H1 (cell line): ENCODE data around the gene BRICD5. TPM values are rescaled to one million over a fixed set of nuclear protein-coding genes. Genes with fewer than 3 reads are reported as not detected.

Experiments used
- CTCF ChIA-PET: fragments of 300-600 bp; sonication (Branson Sonifier 250); formaldehyde crosslinking; loops from one replicate; lab custom pipeline; 2021; ENCODE audit not compliant: partially characterized antibody; lab: Charles Lee
- POLR2A ChIA-PET: fragments of 300-600 bp; sonication (Branson Sonifier 250); formaldehyde crosslinking; loops from one replicate; lab custom pipeline; 2021; ENCODE audit warnings: inconsistent platforms; ENCODE audit not compliant: partially characterized antibody; lab: Charles Lee
- DNase-seq, 2 experiments: peaks; one replicate each; pipeline versions ENCODE4 v3.0.0 to v3.0.0-alpha.2; 2010 to 2022; ENCODE audit warnings: low spot score in 2 of 2, low read depth in 1 of 2, mixed read lengths in 1 of 2
- FAIRE-seq: peaks from 2 replicates; lab custom pipeline; 2011; peaks lifted over from hg19 to GRCh38; lab: Jason Lieb, UNC
- H2AFZ ChIP-seq: 2 replicates; pipeline ENCODE4 v1.8.1; 2012; ENCODE audit warnings: low read length, inconsistent platforms
- H2AK5ac ChIP-seq: 2 replicates; pipeline ENCODE4 v1.6.1; 2013; ENCODE audit warnings: low read depth, low read length
- H2BK120ac ChIP-seq: replicated peaks from 2 replicates; pipeline ENCODE3; 2013; ENCODE audit warnings: low read depth, low read length, inconsistent platforms
- H2BK12ac ChIP-seq: 2 replicates; pipeline ENCODE4 v1.6.1; 2013; ENCODE audit warnings: low read depth, low read length
- H2BK15ac ChIP-seq: 2 replicates; pipeline ENCODE4 v1.6.1; 2013; ENCODE audit warnings: low read length
- H2BK20ac ChIP-seq: 2 replicates; pipeline ENCODE4 v1.6.1; 2013; ENCODE audit warnings: low read length
- H2BK5ac ChIP-seq: 2 replicates; pipeline ENCODE4 v1.6.1; 2013; ENCODE audit warnings: low read depth, low read length
- H3K14ac ChIP-seq: 2 replicates; pipeline ENCODE4 v1.6.1; 2013; ENCODE audit warnings: inconsistent platforms; ENCODE audit not compliant: insufficient read length
- H3K18ac ChIP-seq: 2 replicates; pipeline ENCODE4 v1.6.1; 2013; ENCODE audit warnings: low read length; ENCODE audit errors: extremely low read depth
- H3K23ac ChIP-seq: 2 replicates; pipeline ENCODE4 v1.6.1; 2013; ENCODE audit warnings: inconsistent platforms; ENCODE audit not compliant: insufficient read length
- H3K23me2 ChIP-seq: 2 replicates; pipeline ENCODE4 v1.6.1; 2013; ENCODE audit warnings: low read depth, low read length
- H3K27ac ChIP-seq: 2 replicates; pipeline ENCODE4 v1.6.1; 2011; ENCODE audit warnings: low read depth, low read length, inconsistent platforms
- H3K27me3 ChIP-seq, 4 experiments: replicated peaks in 1 of 4; 1 replicate in 1 of 4; 2 replicates in 3 of 4; pipeline versions ENCODE4 v1.6.1 to v1.8.1; 2011 to 2013; ENCODE audit warnings: low read length in 3 of 4, mild to moderate bottlenecking in 3 of 4, inconsistent platforms in 2 of 4, mixed read lengths in 2 of 4, moderate library complexity in 1 of 4; ENCODE audit not compliant: control insufficient read depth in 3 of 4, insufficient read depth in 3 of 4; ENCODE audit errors: extremely low read depth in 1 of 4
- H3K36me3 ChIP-seq, 4 experiments: 2 replicates each; pipeline versions ENCODE4 v1.6.1 to v1.8.1; 2011 to 2013; ENCODE audit warnings: mild to moderate bottlenecking in 4 of 4, low read length in 3 of 4, moderate library complexity in 2 of 4, control low read depth in 1 of 4, inconsistent platforms in 1 of 4; ENCODE audit not compliant: insufficient read depth in 4 of 4, control insufficient read depth in 2 of 4
- H3K4ac ChIP-seq: replicated peaks from 2 replicates; pipeline ENCODE3; 2013; ENCODE audit warnings: low read length, low read depth, mixed read lengths, inconsistent platforms; ENCODE audit not compliant: insufficient read length
- H3K4me1 ChIP-seq, 4 experiments: replicated peaks in 1 of 4; 1 replicate in 1 of 4; 2 replicates in 3 of 4; pipeline versions ENCODE4 v1.6.1 to v1.8.1; 2011 to 2013; ENCODE audit warnings: low read length in 3 of 4, inconsistent platforms in 2 of 4, mixed read lengths in 1 of 4; ENCODE audit not compliant: insufficient read depth in 4 of 4, control insufficient read depth in 3 of 4
- H3K4me2 ChIP-seq, 2 experiments: 2 replicates each; pipeline versions ENCODE4 v1.6.1 to v1.8.1; 2011 to 2013; ENCODE audit warnings: low read depth in 2 of 2, low read length in 2 of 2, control low read depth in 1 of 2, inconsistent platforms in 1 of 2, mild to moderate bottlenecking in 1 of 2; ENCODE audit not compliant: insufficient read depth in 1 of 2
- H3K4me3 ChIP-seq, 4 experiments: fragments of 200-600, 300-600 bp in 1 of 4; sonication (generic), shearing (Covaris generic), sonication (Bioruptor Twin) in 1 of 4; 2 replicates each; pipeline versions ENCODE4 v1.5.1 to v1.8.1; 2011 to 2016; ENCODE audit warnings: low read length in 4 of 4, low read depth in 3 of 4, control low read depth in 2 of 4, inconsistent platforms in 2 of 4, mild to moderate bottlenecking in 2 of 4, mixed read lengths in 1 of 4, moderate library complexity in 1 of 4; ENCODE audit not compliant: insufficient read depth in 2 of 4; ENCODE audit errors: extremely low read depth in 1 of 4
- H3K56ac ChIP-seq: replicated peaks from 2 replicates; pipeline ENCODE3; 2013; ENCODE audit warnings: low read depth, mild to moderate bottlenecking, mixed read lengths, low read length, inconsistent platforms; ENCODE audit not compliant: insufficient read length
- H3K79me1 ChIP-seq: 2 replicates; pipeline ENCODE4 v1.6.1; 2013; ENCODE audit warnings: low read depth, low read length, control low read depth
- H3K79me2 ChIP-seq, 2 experiments: 2 replicates each; pipeline versions ENCODE4 v1.6.1 to v1.8.1; 2012 to 2013; ENCODE audit warnings: low read length in 2 of 2, mild to moderate bottlenecking in 2 of 2, inconsistent platforms in 1 of 2; ENCODE audit not compliant: insufficient read depth in 2 of 2, control insufficient read depth in 1 of 2
- H3K9ac ChIP-seq, 4 experiments: replicated peaks in 1 of 4; 1 replicate in 1 of 4; 2 replicates in 3 of 4; pipeline versions ENCODE4 v1.6.1 to v1.8.1; 2011 to 2013; ENCODE audit warnings: low read depth in 3 of 4, low read length in 3 of 4, control low read depth in 2 of 4, mild to moderate bottlenecking in 2 of 4, moderate library complexity in 2 of 4, inconsistent platforms in 1 of 4; ENCODE audit errors: extremely low read depth in 1 of 4
- H3K9me3 ChIP-seq, 2 experiments: 2 replicates each; pipeline versions ENCODE4 v1.6.1 to v1.8.1; 2012 to 2013; ENCODE audit warnings: mild to moderate bottlenecking in 2 of 2, moderate library complexity in 2 of 2, control low read depth in 1 of 2, inconsistent platforms in 1 of 2, low read depth in 1 of 2, low read length in 1 of 2, mixed read lengths in 1 of 2; ENCODE audit not compliant: insufficient read depth in 2 of 2
- H4K20me1 ChIP-seq, 2 experiments: replicated peaks in 1 of 2; 2 replicates each; pipeline versions ENCODE3 to v1.8.1; 2011 to 2013; ENCODE audit warnings: inconsistent platforms in 2 of 2, low read length in 2 of 2, mild to moderate bottlenecking in 1 of 2; ENCODE audit not compliant: insufficient read depth in 2 of 2, control insufficient read depth in 1 of 2
- H4K5ac ChIP-seq: 2 replicates; pipeline ENCODE4 v1.6.1; 2013; ENCODE audit warnings: low read length, low read depth, mixed read lengths, inconsistent platforms; ENCODE audit not compliant: insufficient read length
- H4K8ac ChIP-seq: 2 replicates; pipeline ENCODE4 v1.8.0; 2013; ENCODE audit warnings: mild to moderate bottlenecking, moderate library complexity, low read length, inconsistent platforms; ENCODE audit not compliant: insufficient read depth; ENCODE audit errors: extremely low read depth
- H4K91ac ChIP-seq: replicated peaks from 2 replicates; pipeline ENCODE3; 2013; ENCODE audit warnings: low read length, mixed read lengths, inconsistent platforms; ENCODE audit not compliant: insufficient read length
- BCL11A ChIP-seq, 2 experiments: IDR thresholded peaks; one replicate each; pipeline ENCODE4 v1.6.1; 2011; ENCODE audit warnings: low read depth in 2 of 2, low read length in 2 of 2, mild to moderate bottlenecking in 2 of 2
- GTF2F1 ChIP-seq: IDR thresholded peaks from 2 replicates; pipeline ENCODE4 v1.6.1; 2012; ENCODE audit warnings: low read depth, low read length, improper control_type of control experiment, borderline replicate concordance
- RNF2 ChIP-seq: fragments of 200-900, 300-1000 bp; sonication (generic); IDR thresholded peaks from 2 replicates; pipeline ENCODE4 v1.7.1; 2016; ENCODE audit warnings: borderline replicate concordance, low read depth, mild to moderate bottlenecking, antibody characterized with exemption, low read length; ENCODE audit not compliant: poor library complexity, severe bottlenecking; ENCODE audit errors: missing control alignments
- SRF ChIP-seq: IDR thresholded peaks from 2 replicates; pipeline ENCODE4 v1.6.1; 2011; ENCODE audit warnings: mild to moderate bottlenecking, low read depth, low read length, moderate library complexity
- TCF12 ChIP-seq: IDR thresholded peaks from 2 replicates; pipeline ENCODE4 v1.6.1; 2011; ENCODE audit warnings: low read depth, mild to moderate bottlenecking, low read length
- WGBS, 2 experiments: shearing (Covaris generic) in 1 of 2; methylation state at CpG; one replicate each; pipeline versions ENCODE4 v1.1.6 to v1.1.7; 2013 to 2015; ENCODE audit warnings: low lambda C conversion rate in 2 of 2, mixed read lengths in 2 of 2, inconsistent platforms in 1 of 2, low coverage in 1 of 2, missing lambda C conversion rate in 1 of 2; ENCODE audit not compliant: insufficient replicate concordance in 2 of 2, insufficient coverage in 1 of 2, insufficient read length in 1 of 2; ENCODE audit errors: extremely low coverage in 1 of 2, missing lambda C conversion rate in 1 of 2; 5-methylcytosine and 5-hydroxymethylcytosine counted together
- polyA plus RNA-seq, 7 experiments: library from polyadenylated mRNA; depleted of rRNA in 3 of 7; stranded (reverse) in 5 of 7; unstranded in 2 of 7; fragments of >200 nt in 5 of 7; fragments of 200-250 nt in 2 of 7; gene quantifications; 1 replicate in 5 of 7; 2 replicates in 1 of 7; 4 replicates in 1 of 7; pipeline versions ENCODE4 v1.2.1 to v1.2.3, GENCODE V29; 2011 to 2013; ENCODE audit warnings: missing spikeins in 2 of 7, mixed read lengths in 2 of 7
- total RNA-seq: library from RNA; stranded (reverse); fragmentation: NEBNext Ultra II Directional; extraction: Animal tissue kit (Norgen Biotek cat#: 25700); gene quantifications from 2 replicates; pipeline ENCODE4 v1.2.1, GENCODE V29; 2021
- TF ChIP-seq, protein P1 (sequence below): IDR thresholded peaks from 2 replicates; pipeline ENCODE4 v1.6.1; 2012; ENCODE audit warnings: inconsistent platforms

BRICD5 gene
- total and polyA plus RNA-seq, 2 of the 8 experiments (the other 6 are each of a cell fraction or from before 2014, with no cell fraction given), result 8.5 to 14.2 TPM

DNA sequence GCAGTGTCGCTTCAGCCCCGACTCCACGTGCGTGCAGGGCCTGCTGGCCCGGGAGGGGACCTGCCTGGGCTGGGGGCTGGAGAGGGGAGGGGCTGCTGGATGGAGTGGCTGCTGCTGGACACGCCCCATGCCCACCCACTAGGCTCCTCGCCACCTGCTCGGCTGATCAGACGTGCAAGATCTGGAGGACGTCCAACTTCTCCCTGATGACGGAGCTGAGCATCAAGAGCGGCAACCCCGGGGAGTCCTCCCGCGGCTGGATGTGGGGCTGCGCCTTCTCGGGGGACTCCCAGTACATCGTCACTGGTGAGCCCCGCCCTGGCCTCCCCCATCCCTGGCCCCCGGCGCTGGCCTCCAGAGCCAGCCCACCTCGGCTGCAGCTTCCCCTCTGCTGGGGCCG is 2.4 kb downstream of the BRICD5 start:
- H4K8ac ChIP-seq, result no peak overlapping the region; the same call in 1 of the 2 replicates
- H3K27ac ChIP-seq, result no peak overlapping the region
- peaks cover 8 to 31% of the 10 kb centered on the region in 2 experiments for H4K20me1 ChIP-seq
- H3K4me1 ChIP-seq, result peaks cover 0 to 23% (median 12%) of the 10 kb centered on the region in 4 experiments; a peak in 6 of 7 replicates
- DNase-seq, result no peak
- 98% methylated on average over 20 of the region's 23 CpGs; no CpG with 5 or more reads in 1 of the 2 experiments for WGBS, 2 experiments
- H2BK20ac ChIP-seq, result no peak overlapping the region
- no peak overlapping the region for H3K18ac ChIP-seq
- ChIA-PET CTCF (interaction anchor here (0.9 to 2.3 kb wide), 2 partner anchors 9 to 39 kb away, joined by 3 to 6 read pairs; no protein-coding TSS in a partner anchor), POLR2A (interaction anchor here (0.7 to 15.1 kb wide), 12 partner anchors 11 to 324 kb away, joined by 3 to 156 read pairs (median 8); partner anchors contain the start of genes CASKIN1, E4F1, ECI1 and TRAF7)
- H3K4me3 ChIP-seq, result no peak overlapping the region
- TF ChIP-seq GTF2F1 (no peak), RNF2 (no peak), BCL11A (IDR thresholded peaks at IDR 0.05; ENCODE audit: low read depth in 2 of 2, low read length in 2 of 2) (no peak), SRF (no peak), TCF12 (no peak)
- TF ChIP-seq, protein P1, sequence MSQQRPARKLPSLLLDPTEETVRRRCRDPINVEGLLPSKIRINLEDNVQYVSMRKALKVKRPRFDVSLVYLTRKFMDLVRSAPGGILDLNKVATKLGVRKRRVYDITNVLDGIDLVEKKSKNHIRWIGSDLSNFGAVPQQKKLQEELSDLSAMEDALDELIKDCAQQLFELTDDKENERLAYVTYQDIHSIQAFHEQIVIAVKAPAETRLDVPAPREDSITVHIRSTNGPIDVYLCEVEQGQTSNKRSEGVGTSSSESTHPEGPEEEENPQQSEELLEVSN, result no peak
- H3K36me3 ChIP-seq, result peaks cover 8 to 42% (median 19%) of the 10 kb centered on the region in 4 experiments; a peak in 6 of 8 replicates
- H3K56ac ChIP-seq, result no peak overlapping the region
- H3K4ac ChIP-seq, result no peak overlapping the region
- no peak overlapping the region for H2AFZ ChIP-seq
- H4K5ac ChIP-seq, result no peak overlapping the region
- peaks cover 14% of the 10 kb centered on the region; the same call in 1 of the 2 replicates for H3K23me2 ChIP-seq
- H4K91ac ChIP-seq, result no peak overlapping the region
- no peak overlapping the region for H3K9ac ChIP-seq
- H2BK120ac ChIP-seq, result no peak overlapping the region
- peaks cover 0 to 14% of the 10 kb centered on the region in 2 experiments; a peak in 2 of 4 replicates for H3K79me2 ChIP-seq
- no peak overlapping the region for H2BK15ac ChIP-seq
- H3K14ac ChIP-seq, result no peak overlapping the region
- no peaks in the 10 kb centered on the region for H3K27me3 ChIP-seq
- H2BK5ac ChIP-seq, result no peak overlapping the region
- no peaks in the 10 kb centered on the region for H3K9me3 ChIP-seq
- H2BK12ac ChIP-seq, result no peak overlapping the region
- no peak overlapping the region for H3K4me2 ChIP-seq
- H2AK5ac ChIP-seq, result no peak overlapping the region
- peaks cover 10% of the 10 kb centered on the region for H3K79me1 ChIP-seq
- no peak for FAIRE-seq
- H3K23ac ChIP-seq, result no peak overlapping the region
